Measurements from ENCODE around the gene RNF126. TPM values are rescaled to one million over a fixed set of nuclear protein-coding genes. Genes with fewer than 3 reads are reported as not detected.
"Not testable (repeated sequence)": the region's sequence is repeated elsewhere in the genome, so short reads cannot be mapped to it uniquely, and the experiment has no call there.

RNF126 gene
- total RNA-seq, 2 experiments from 2014 or later = 80.6 to 82.2 TPM

DNA sequence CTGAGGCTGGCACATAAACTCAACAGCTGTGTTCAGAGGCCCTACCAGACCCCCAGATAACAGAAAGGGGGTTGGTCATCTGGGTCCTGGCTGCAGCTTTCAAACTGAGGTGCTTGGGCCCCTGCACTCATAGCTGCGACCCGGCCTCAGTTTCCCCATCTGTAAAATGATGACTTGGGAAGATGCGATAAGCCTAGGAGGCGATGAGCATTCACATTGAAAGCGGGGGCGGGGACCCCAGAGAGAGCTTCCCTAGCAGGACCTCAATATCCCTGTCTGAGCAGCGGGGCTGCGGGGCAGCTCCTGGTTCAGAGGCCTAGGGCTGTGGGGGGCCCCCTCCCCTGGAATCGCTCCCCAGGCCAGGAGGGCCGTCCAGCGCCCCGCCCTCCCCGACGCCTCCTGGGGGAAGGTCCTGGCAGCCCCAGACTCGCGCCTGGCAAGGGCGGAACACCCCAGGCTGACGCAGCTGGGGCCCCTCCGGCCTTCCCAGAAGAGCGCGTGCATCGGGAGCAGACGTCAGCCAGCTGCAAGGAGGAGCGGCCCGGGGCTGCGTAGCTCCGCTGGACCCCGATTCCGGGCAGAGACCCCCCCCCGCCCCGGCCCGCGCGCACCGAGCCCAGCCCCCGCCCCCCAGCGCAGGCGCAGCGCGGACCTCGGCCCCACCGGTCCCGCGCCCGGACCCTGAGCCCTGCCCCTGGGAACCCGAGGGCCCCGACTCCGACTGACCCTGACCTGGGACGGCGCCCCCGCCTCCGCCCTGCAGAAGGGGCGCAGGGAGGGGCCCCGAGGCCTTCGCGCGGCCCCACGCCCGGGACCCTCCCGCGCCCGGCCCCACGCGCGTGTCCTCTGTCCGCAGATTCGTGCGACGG is 16.6 kb upstream of the RNF126 start:
- Mint-ChIP-seq H3K27me3 (peaks cover 14% of the 10 kb centered on the region), H3K36me3 (ENCODE audit: low read depth) (no peaks in the 10 kb centered on the region), H3K4me3 (peak overlapping the region; percentile 82), H3K27ac (peak overlapping the region; percentile 52), H3K4me1 (peaks cover 7% of the 10 kb centered on the region), H3K9me3 (no peaks in the 10 kb centered on the region)
- peak; percentile 41 for DNase-seq
- CTCF ChIA-PET = interaction anchor here (0.6 to 0.9 kb wide), 2 partner anchors 16 to 17 kb away, joined by 3 to 6 read pairs; partner anchors contain the start of gene RNF126
- POLR2A ChIA-PET = interaction anchor here (0.8 to 2.8 kb wide), 4 partner anchors 10 to 60 kb away, joined by 3 to 18 read pairs (median 7); partner anchors contain the start of gene RNF126

DNA sequence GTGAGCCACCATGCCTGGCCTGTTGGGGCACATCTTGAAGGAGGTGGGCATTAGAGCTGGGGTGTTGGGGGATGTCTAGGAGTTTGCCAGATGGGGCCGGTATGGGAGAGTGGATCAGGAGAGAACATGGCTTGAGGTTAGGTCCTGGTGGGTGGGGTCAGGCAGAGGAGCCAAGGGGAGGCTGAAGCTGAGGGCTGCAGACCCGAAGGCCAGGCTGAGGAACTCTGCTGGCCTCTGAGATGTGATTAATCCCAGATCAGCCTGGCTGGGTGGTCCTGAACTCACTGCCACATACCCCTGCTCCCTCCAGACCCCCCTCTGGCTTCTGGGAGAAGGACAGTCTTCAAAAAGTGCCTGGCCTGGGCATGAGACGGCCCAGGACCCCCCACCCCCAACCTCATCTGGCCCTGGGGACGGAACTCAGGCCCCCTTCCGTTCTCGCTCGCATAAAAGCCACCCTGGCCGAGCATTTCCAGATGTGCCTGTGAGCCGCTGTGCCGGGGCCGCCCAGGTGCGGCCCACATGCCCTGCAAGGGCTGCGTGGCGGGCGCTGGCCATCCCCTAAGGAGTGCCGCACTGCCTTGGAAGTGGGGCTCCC is 15.9 kb upstream of the RNF126 start:
- POLR2A ChIA-PET = interaction anchor here (1.0 to 2.8 kb wide), 3 partner anchors 16 to 61 kb away, joined by 3 to 18 read pairs (median 11); partner anchors contain the start of gene RNF126
- H3K4me3 Mint-ChIP-seq = peak overlapping the region; percentile 58
- peaks cover 7% of the 10 kb centered on the region for H3K4me1 Mint-ChIP-seq
- H3K27ac Mint-ChIP-seq = no peak overlapping the region
- CTCF ChIA-PET = interaction anchor here (0.9 kb wide), 1 partner anchor 16 kb away, joined by 3 read pairs; the partner anchor contains the start of gene RNF126
- H3K36me3 Mint-ChIP-seq (ENCODE audit: low read depth) = no peaks in the 10 kb centered on the region
- DNase-seq = no peak
- H3K27me3 Mint-ChIP-seq = peaks cover 14% of the 10 kb centered on the region
- no peaks in the 10 kb centered on the region for H3K9me3 Mint-ChIP-seq

DNA sequence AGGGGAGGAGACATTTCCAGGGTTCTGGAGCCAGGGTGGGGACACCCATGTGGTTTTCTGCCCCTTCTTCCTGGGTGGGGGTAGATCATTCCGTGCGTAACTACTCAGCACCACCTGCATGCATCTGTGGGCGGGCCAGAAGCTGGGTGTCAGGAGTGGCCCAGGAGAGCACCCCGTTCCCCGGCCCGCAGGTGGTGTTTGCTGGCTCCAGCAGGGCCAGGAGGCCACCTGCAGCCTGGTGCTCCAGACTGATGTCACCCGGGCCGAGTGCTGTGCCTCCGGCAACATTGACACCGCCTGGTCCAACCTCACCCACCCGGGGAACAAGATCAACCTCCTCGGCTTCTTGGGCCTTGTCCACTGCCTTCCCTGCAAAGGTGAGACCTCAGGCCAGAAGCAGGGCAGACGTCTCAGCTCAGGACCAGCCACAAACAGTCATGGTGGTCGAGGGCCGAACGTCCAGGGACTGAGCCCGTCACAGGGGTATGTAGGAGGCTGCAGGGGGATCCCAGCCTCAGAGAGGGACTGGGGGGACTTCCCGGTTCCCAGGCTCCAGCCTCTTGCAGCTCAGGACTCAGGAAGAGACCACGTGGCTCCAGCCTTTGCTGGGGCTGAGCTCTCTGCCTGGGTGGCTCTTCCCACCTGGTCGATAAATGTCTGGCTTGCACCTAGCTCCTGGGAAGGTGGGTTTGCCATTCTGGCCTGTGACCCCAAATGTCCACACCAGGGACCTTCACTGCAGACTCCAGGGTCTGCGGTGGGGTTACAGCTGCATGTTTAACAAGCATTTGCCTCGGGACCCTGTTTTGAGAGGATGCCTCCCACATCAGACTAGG is 14.8 kb upstream of the RNF126 start:
- no peak for DNase-seq
- ChIA-PET CTCF (interaction anchor here (1.1 kb wide), 1 partner anchor 57 kb away, joined by 4 read pairs; no protein-coding TSS in a partner anchor), POLR2A (interaction anchor here (2.1 kb wide), 1 partner anchor 14 kb away, joined by 11 read pairs; the partner anchor contains the start of gene RNF126)
- H3K36me3 Mint-ChIP-seq (ENCODE audit: low read depth) = no peaks in the 10 kb centered on the region
- H3K4me3 Mint-ChIP-seq = no peak overlapping the region
- H3K27me3 Mint-ChIP-seq = peaks cover 18% of the 10 kb centered on the region
- no peaks in the 10 kb centered on the region for H3K9me3 Mint-ChIP-seq
- H3K4me1 Mint-ChIP-seq = peaks cover 7% of the 10 kb centered on the region
- no peak overlapping the region for H3K27ac Mint-ChIP-seq

DNA sequence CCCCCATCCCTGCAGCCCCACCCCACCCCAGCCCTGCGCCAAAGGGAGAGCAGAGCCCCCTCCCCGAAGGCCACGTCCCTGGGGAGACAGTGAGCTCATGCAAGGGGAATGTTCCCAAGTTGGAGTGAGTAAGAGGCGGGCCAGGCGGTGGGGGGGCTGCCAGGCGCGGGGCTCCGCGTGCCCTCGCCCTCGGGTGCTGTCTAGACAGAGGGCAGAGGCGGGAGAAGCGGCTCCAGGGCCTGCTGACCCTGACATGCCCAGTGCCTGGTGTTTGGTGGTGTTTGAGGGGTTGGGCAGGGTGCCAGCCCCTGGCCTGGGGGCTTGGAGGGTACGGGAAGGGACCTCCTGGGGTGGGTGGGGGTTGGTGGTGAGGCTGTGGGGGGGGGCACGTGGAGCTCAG is 14.2 kb upstream of the RNF126 start:
- Mint-ChIP-seq H3K4me3 (no peak overlapping the region), H3K27me3 (peaks cover 18% of the 10 kb centered on the region), H3K9me3 (no peaks in the 10 kb centered on the region), H3K4me1 (peaks cover 7% of the 10 kb centered on the region), H3K27ac (no peak overlapping the region), H3K36me3 (ENCODE audit: low read depth) (no peaks in the 10 kb centered on the region)
- no peak for DNase-seq
- ChIA-PET CTCF (interaction anchor here (1.1 kb wide), 1 partner anchor 57 kb away, joined by 4 read pairs; no protein-coding TSS in a partner anchor), POLR2A (interaction anchor here (1.2 to 2.1 kb wide), 2 partner anchors 9 to 14 kb away, joined by 3 to 11 read pairs; partner anchors contain the start of gene RNF126)

DNA sequence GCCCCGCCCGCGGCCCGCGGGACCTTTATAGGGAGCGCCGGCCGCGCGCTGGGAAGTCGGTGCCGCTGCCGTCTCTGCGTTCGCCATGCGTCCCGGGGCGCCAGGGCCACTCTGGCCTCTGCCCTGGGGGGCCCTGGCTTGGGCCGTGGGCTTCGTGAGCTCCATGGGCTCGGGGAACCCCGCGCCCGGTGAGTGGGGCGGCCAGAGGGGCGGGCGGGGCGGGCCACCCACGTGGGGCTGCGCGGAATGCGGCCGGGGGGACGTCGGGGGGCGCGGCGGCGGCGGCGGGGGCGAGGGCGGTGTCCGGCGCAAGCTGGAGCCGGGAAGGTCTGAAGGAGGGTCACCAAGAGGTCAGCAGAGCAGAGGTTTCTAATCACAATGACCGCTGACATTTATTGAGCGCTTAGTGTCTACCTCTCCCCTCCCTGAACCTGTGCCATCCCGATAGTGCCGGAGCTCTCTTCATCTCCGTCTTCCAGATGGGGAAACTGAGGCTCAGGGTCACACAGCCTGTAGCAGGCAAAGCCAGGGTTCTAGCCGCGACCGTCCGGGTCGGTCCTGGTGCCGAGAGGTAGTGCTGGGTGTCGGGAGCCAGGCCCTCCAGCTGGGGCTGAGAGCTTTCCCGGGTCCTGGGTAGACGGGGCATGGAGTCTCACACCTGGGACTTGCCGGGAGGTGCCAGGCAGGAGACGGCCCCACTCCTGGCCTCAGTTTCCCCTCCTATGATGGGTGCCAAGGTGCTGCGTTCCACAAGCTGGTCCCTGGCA is 13.5 kb upstream of the RNF126 start, which contains the start of gene FSTL3:
TSS of gene FSTL3 (plus strand) at position 54 of the 767 bp plus-strand sequence. CDS start at position 86, 32 bp downstream.
- ChIA-PET CTCF (interaction anchor here (0.6 to 1.6 kb wide), 3 partner anchors 58 to 187 kb away, joined by 3 to 4 read pairs (median 3); no protein-coding TSS in a partner anchor), POLR2A (interaction anchor here (0.7 to 2.1 kb wide), 3 partner anchors 8 to 13 kb away, joined by 3 to 11 read pairs (median 3); partner anchors contain the start of gene RNF126)
- no peak for DNase-seq
- H3K9me3 Mint-ChIP-seq = no peaks in the 10 kb centered on the region
- H3K27ac Mint-ChIP-seq = no peak within 1 kb of the TSS
- no peaks in the 10 kb centered on the region for H3K36me3 Mint-ChIP-seq (ENCODE audit: low read depth)
- no peak within 1 kb of the TSS for H3K4me3 Mint-ChIP-seq
- peaks cover 18% of the 10 kb centered on the region for H3K27me3 Mint-ChIP-seq
- peaks cover 7% of the 10 kb centered on the region for H3K4me1 Mint-ChIP-seq

DNA sequence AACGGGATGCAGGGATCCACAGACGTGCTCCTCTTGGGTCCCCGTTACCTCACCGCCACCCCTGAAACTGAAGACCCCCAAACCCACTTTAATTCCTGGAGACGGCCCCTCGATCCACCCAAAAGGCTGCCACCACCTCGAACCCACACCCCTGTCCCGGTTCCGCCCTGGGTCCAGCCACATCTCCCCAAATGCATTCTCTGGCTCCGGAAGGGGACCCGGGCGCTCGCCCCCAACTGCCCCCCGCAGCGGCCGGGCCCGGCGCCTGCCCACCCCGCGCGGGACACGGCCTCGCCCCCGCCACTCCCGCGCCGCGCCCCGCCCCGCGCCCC is 13.0 kb upstream of the RNF126 start:
- peaks cover 18% of the 10 kb centered on the region for H3K27me3 Mint-ChIP-seq
- H3K9me3 Mint-ChIP-seq = no peaks in the 10 kb centered on the region
- H3K4me3 Mint-ChIP-seq = no peak overlapping the region
- H3K4me1 Mint-ChIP-seq = peaks cover 7% of the 10 kb centered on the region
- ChIA-PET CTCF (interaction anchor here (0.6 to 1.6 kb wide), 2 partner anchors 165 to 188 kb away, joined by 3 read pairs; no protein-coding TSS in a partner anchor), POLR2A (interaction anchor here (0.7 to 1.2 kb wide), 2 partner anchors 8 to 13 kb away, joined by 3 read pairs; partner anchors contain the start of gene RNF126)
- DNase-seq = no peak
- no peaks in the 10 kb centered on the region for H3K36me3 Mint-ChIP-seq (ENCODE audit: low read depth)
- H3K27ac Mint-ChIP-seq = no peak overlapping the region

DNA sequence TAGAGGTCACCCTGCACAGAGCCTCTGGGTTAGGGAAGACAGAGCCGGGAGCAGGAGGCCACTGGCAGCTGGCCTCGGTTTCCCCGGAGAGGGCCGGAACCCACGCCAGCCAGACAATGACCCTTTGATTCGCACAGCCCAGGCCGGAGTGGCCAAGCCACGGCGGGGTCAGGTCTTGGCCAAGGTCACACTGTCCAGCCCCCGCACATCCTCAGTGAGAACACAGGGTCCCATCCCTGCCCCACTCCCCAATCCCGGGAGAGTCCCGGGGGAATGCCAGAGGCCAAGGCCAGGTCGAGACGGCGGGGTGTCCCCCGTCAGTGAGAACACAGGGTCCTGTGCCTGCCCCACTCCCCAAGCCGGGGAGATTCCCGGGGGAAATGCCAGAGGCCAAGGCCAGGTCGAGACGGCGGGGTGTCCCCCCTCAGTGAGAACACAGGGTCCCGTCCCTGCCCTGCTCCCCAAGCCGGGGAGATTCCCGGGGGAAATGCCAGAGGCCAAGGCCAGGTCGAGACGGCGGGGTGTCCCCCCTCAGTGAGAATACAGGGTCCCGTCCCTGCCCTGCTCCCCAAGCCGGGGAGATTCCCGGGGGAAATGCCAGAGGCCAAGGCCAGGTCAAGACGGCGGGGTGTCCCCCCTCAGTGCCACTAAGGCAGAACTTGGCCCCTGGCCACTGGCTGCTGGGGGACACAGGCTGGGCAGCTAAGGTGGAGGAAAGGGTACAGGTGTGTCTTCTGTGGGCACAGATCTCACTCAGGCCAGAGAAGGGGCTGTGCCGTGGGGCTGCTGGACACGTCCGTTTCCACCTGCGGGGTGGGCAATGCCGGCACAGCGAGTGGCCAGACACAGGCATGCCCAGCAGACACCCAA is 11.5 kb upstream of the RNF126 start:
- peaks cover 20% of the 10 kb centered on the region for H3K27me3 Mint-ChIP-seq
- POLR2A ChIA-PET = no interaction called here
- H3K4me3 Mint-ChIP-seq = no peak overlapping the region
- no peak overlapping the region for H3K27ac Mint-ChIP-seq
- H3K36me3 Mint-ChIP-seq (ENCODE audit: low read depth) = no peaks in the 10 kb centered on the region
- CTCF ChIA-PET = interaction anchor here (0.6 kb wide), 1 partner anchor 9 kb away, joined by 3 read pairs; no protein-coding TSS in a partner anchor
- H3K4me1 Mint-ChIP-seq = peaks cover 5% of the 10 kb centered on the region
- no peaks in the 10 kb centered on the region for H3K9me3 Mint-ChIP-seq
- no peak for DNase-seq

DNA sequence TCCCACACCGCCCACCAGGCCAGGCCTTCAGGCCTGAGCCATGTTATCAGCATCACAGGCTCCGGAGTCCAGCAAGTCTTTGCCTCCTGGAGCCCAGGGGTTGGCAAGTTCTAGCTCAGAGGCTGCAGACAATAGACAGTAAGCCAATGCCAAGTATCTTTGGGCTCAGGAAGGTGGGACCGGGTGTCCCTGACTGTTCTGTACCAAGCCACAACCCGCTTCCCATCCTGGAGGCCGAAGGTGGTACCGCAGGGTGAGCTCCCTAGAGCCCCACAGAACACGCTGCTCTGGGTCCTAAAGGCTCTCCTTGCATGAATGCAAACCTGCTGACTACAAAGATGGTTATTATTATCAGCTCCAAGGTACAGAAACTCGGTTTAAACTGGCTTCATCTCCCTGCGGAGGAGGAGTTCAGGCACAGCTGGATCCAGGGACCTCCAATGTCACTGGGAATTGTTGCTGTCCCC is 7.6 kb upstream of the RNF126 start:
- POLR2A ChIA-PET = no interaction called here
- Mint-ChIP-seq H3K4me1 (peaks cover 3% of the 10 kb centered on the region), H3K36me3 (ENCODE audit: low read depth) (no peaks in the 10 kb centered on the region), H3K9me3 (no peaks in the 10 kb centered on the region), H3K27me3 (peaks cover 21% of the 10 kb centered on the region), H3K4me3 (no peak overlapping the region), H3K27ac (no peak overlapping the region)
- no peak for DNase-seq
- CTCF ChIA-PET = interaction anchor here (1.3 kb wide), 1 partner anchor 86 kb away, joined by 3 read pairs; no protein-coding TSS in a partner anchor

DNA sequence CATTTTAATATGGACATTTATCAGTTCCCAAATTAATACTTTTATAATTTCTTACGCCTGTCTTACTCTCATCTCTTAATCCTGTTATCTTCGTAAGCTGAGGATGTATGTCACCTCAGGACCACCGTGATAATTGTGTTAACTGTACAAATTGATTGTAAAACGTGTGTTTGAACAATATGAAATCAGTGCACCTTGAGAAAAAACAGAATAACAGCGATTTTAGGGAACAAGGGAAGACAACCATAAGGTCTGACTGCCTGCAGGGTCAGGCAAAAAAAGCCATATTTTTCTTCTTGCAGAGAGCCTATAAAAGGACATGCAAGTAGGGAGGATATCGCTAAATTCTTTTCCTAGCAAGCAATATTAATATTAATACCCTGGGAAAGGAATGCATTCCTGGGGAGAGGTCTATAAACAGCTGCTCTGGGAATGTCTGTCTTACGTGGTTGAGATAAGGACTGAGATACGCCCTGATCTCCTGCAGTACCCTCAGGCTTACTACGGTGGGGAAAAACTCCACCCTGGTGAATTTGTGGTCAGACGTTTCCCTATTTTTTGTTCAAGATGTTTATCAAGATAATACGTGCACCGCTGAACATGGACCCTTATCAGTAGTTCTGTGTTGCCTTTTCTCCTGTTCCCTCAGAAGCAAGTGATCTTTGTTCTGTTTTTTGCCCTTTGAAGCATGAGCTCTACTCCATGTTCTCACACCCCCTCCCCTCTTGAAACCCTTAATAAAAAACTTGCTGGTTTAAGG is 5.8 kb upstream of the RNF126 start:
- H3K36me3 Mint-ChIP-seq (ENCODE audit: low read depth); H3K27ac Mint-ChIP-seq; DNase-seq; H3K9me3 Mint-ChIP-seq; H3K4me3 Mint-ChIP-seq: not testable (repeated sequence)
- peaks cover 15% of the 10 kb centered on the region for H3K27me3 Mint-ChIP-seq
- CTCF ChIA-PET = interaction anchor here (1.6 kb wide), 1 partner anchor 9 kb away, joined by 3 read pairs; no protein-coding TSS in a partner anchor
- POLR2A ChIA-PET = interaction anchor here (0.7 to 1.3 kb wide), 3 partner anchors 8 to 293 kb away, joined by 3 read pairs; partner anchors contain the start of gene FSTL3
- H3K4me1 Mint-ChIP-seq = peaks cover 11% of the 10 kb centered on the region

DNA sequence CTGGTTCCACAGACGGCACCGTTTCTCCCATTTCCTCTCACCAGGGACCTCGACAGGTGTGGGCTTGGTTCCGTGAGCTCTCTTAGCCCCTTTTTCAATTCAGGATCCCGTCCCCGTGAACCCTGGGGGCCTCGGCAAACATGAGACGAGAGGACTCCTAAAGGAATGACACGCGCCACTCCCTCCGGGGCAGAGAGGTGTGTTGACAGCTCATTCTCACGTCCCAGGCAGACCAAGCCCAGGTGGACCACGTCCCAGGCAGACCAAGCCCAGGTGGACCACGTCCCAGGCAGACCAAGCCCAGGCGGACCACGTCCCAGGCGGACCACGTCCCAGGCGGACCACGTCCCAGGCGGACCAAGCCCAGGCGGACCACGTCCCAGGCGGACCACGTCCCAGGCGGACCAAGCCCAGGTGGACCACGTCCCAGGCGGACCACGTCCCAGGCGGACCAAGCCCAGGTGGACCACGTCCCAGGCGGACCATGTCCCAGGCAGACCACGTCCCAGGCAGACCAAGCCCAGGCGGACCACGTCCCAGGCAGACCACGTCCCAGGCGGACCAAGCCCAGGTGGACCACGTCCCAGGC is 4.1 kb upstream of the RNF126 start:
- peaks cover 11% of the 10 kb centered on the region for H3K27me3 Mint-ChIP-seq
- CTCF ChIA-PET; H3K4me3 Mint-ChIP-seq; H3K9me3 Mint-ChIP-seq; DNase-seq; POLR2A ChIA-PET; H3K27ac Mint-ChIP-seq; H3K36me3 Mint-ChIP-seq (ENCODE audit: low read depth): not testable (repeated sequence)
- peaks cover 17% of the 10 kb centered on the region for H3K4me1 Mint-ChIP-seq
